HCT116 (cell line): ENCODE data around the gene NOTUM. TPM values are rescaled to one million over a fixed set of nuclear protein-coding genes. Genes with fewer than 3 reads are reported as not detected.

Experiments
- ATAC-seq: fragments of 200-7000 bp; cut with Tn5 transposase; 2 replicates; pipeline ENCODE4 v1.9.1; 2020; ENCODE audit warnings: mild to moderate bottlenecking, moderate library complexity
- Bru-seq: library from RNA; stranded (reverse); fragments of 400-500 nt; gene quantifications from one replicate; lab custom pipeline; 2021; lab: Mats Ljungman, UMichigan
- BruChase-seq, 2 experiments: library from RNA; stranded (reverse); fragments of 400-500 nt; gene quantifications; one replicate each; lab custom pipeline; 2021; lab: Mats Ljungman, UMichigan
- BruUV-seq: library from RNA; stranded (reverse); fragments of 400-500 nt; replicated peaks from 2 replicates; lab custom pipeline; 2021; lab: Mats Ljungman, UMichigan
- CTCF ChIA-PET: fragments of 300-600 bp; sonication (Branson Sonifier 250); formaldehyde crosslinking; loops from one replicate; lab custom pipeline; 2021; ENCODE audit warnings: antibody characterized with exemption; lab: Charles Lee
- POLR2A ChIA-PET: fragments of 300-600, 350-600 bp; sonication (Branson Sonifier 250); formaldehyde crosslinking; loops from one replicate; lab custom pipeline; 2021; ENCODE audit warnings: antibody characterized with exemption; lab: Charles Lee
- RAD21 ChIA-PET, 2 experiments: fragments of 300-600 bp; sonication (Branson Sonifier 250); formaldehyde crosslinking; loops; one replicate each; lab custom pipeline; 2023; ENCODE audit warnings: low total read pairs in 2 of 2; ENCODE audit not compliant: uncharacterized antibody in 2 of 2, unreplicated experiment in 2 of 2, low non-redundant PET in 1 of 2; lab: Charles Lee
- DNase-seq: peaks from one replicate; pipeline ENCODE4 v3.0.0-alpha.2; 2010; ENCODE audit warnings: low read depth, low spot score
- H2AFZ ChIP-seq: fragments of 200-600 bp; shearing (Covaris generic), sonication (generic); 2 replicates; pipeline ENCODE4 v1.6.1; 2017; ENCODE audit warnings: low read depth, mixed run types, mixed read lengths, antibody characterized with exemption, low read length; ENCODE audit not compliant: poor library complexity, severe bottlenecking
- H3K27ac ChIP-seq: 2 replicates; pipeline ENCODE4 v1.5.1; 2012; ENCODE audit warnings: low read depth, low read length
- H3K27me3 ChIP-seq: fragments of 200-600 bp; sonication (generic); 2 replicates; pipeline ENCODE4 v1.6.1; 2016; ENCODE audit warnings: mixed run types, low read length, mixed read lengths; ENCODE audit not compliant: insufficient read depth
- H3K36me3 ChIP-seq, 2 experiments: fragments of 200-500 bp in 1 of 2; fragments of 200-600 bp in 1 of 2; sonication (Bioruptor generic) in 1 of 2; sonication (generic) in 1 of 2; 2 replicates each; pipeline versions ENCODE4 v1.5.1 to v1.6.1; 2014 to 2016; ENCODE audit warnings: low read length in 2 of 2, inconsistent platforms in 1 of 2, mixed read lengths in 1 of 2, mixed run types in 1 of 2; ENCODE audit not compliant: insufficient read depth in 2 of 2, control insufficient read depth in 1 of 2
- H3K4me1 ChIP-seq, 2 experiments: fragments of 200-600 bp in 1 of 2; sonication (generic) in 1 of 2; 2 replicates each; pipeline versions ENCODE4 v1.5.1 to v1.6.1; 2012 to 2017; ENCODE audit warnings: low read length in 2 of 2, inconsistent platforms in 1 of 2, mild to moderate bottlenecking in 1 of 2, mixed read lengths in 1 of 2, mixed run types in 1 of 2, moderate library complexity in 1 of 2; ENCODE audit not compliant: insufficient read depth in 2 of 2, control insufficient read depth in 1 of 2
- H3K4me2 ChIP-seq: fragments of 200-600 bp; sonication (generic); 2 replicates; pipeline ENCODE4 v1.6.1; 2017; ENCODE audit warnings: mixed run types, low read length, mixed read lengths
- H3K4me3 ChIP-seq, 2 experiments: fragments of 200-600 bp in 1 of 2; sonication (generic) in 1 of 2; replicated peaks in 1 of 2; 2 replicates each; pipeline ENCODE4 v1.5.1; 2011 to 2016; ENCODE audit warnings: low read length in 2 of 2, control low read depth in 1 of 2, low read depth in 1 of 2, mild to moderate bottlenecking in 1 of 2, mixed read lengths in 1 of 2, mixed run types in 1 of 2
- H3K79me2 ChIP-seq: fragments of 200-600 bp; sonication (generic); 2 replicates; pipeline ENCODE4 v1.6.1; 2017; ENCODE audit warnings: mild to moderate bottlenecking, mixed run types, low read length, moderate library complexity, mixed read lengths; ENCODE audit not compliant: insufficient read depth
- H3K9ac ChIP-seq: fragments of 200-600 bp; sonication (generic); 2 replicates; pipeline ENCODE4 v1.6.1; 2016; ENCODE audit warnings: low read length, mixed read lengths
- H3K9me2 ChIP-seq: fragments of 200-600 bp; sonication (generic), shearing (Covaris generic); 2 replicates; pipeline ENCODE4 v1.6.1; 2017; ENCODE audit warnings: mixed run types, mild to moderate bottlenecking, moderate library complexity; ENCODE audit not compliant: insufficient read depth
- H3K9me3 ChIP-seq, 2 experiments: fragments of 200-500 bp in 1 of 2; fragments of 200-600 bp in 1 of 2; sonication (Bioruptor generic) in 1 of 2; sonication (generic) in 1 of 2; 2 replicates each; pipeline ENCODE4 v1.6.1; 2014 to 2017; ENCODE audit warnings: low read length in 2 of 2, mixed read lengths in 2 of 2, inconsistent platforms in 1 of 2, low read depth in 1 of 2, mild to moderate bottlenecking in 1 of 2, mixed run types in 1 of 2, moderate library complexity in 1 of 2; ENCODE audit not compliant: control insufficient read depth in 1 of 2, insufficient read depth in 1 of 2
- H4K20me1 ChIP-seq: fragments of 200-600 bp; sonication (generic), shearing (Covaris generic); 2 replicates; pipeline ENCODE4 v1.6.1; 2017; ENCODE audit warnings: mixed run types, mild to moderate bottlenecking, moderate library complexity; ENCODE audit not compliant: insufficient read depth
- ATF3 ChIP-seq: IDR thresholded peaks from 2 replicates; pipeline ENCODE4 v1.6.1; 2012
- CBX3 ChIP-seq: IDR thresholded peaks from 2 replicates; pipeline ENCODE4 v1.6.1; 2012; ENCODE audit warnings: low read depth
- CTCF ChIP-seq, 3 experiments: fragments of 200-600 bp in 1 of 3; sonication (generic) in 1 of 3; IDR thresholded peaks in 2 of 3; conservative IDR thresholded peaks in 1 of 3; 2 replicates each; pipeline ENCODE4 v1.5.1; 2012 to 2017; ENCODE audit warnings: low read depth in 2 of 3, low read length in 2 of 3, antibody characterized with exemption in 1 of 3, borderline replicate concordance in 1 of 3, control low read depth in 1 of 3, mild to moderate bottlenecking in 1 of 3, mixed read lengths in 1 of 3, mixed run types in 1 of 3, moderate library complexity in 1 of 3; ENCODE audit not compliant: insufficient read depth in 1 of 3
- REST ChIP-seq: IDR thresholded peaks from 2 replicates; pipeline ENCODE4 v1.6.1; 2012; ENCODE audit warnings: low read depth
- SRF ChIP-seq: IDR thresholded peaks from 2 replicates; pipeline ENCODE4 v1.6.1; 2012; ENCODE audit warnings: low read depth
- TCF7L2 ChIP-seq: IDR thresholded peaks from 2 replicates; pipeline ENCODE4 v1.7.0; 2011; ENCODE audit warnings: borderline replicate concordance, inconsistent platforms; ENCODE audit not compliant: insufficient read depth, insufficient read length; ENCODE audit errors: extremely low read depth
- ZFX ChIP-seq: fragments of 450-650 bp; IDR thresholded peaks from 2 replicates; pipeline ENCODE4 v1.6.1; 2017
- intact Hi-C: fragments of 100-400 bp; cut with micrococcal nuclease; formaldehyde crosslinking; loops from 2 replicates; pipeline ENCODE4 v1.10.0; 2022
- long read RNA-seq: library from polyadenylated mRNA; unstranded; transcript quantifications from one replicate; pipeline ENCODE4 v2.0.0, GENCODE V29; 2021; ENCODE audit not compliant: unreplicated experiment
- polyA plus RNA-seq: library from polyadenylated mRNA; unstranded; fragments of >200 nt; gene quantifications from 2 replicates; pipeline ENCODE4 v1.2.1, GENCODE V29; 2012; ENCODE audit warnings: missing spikeins
- total RNA-seq: library from RNA; stranded (reverse); gene quantifications from one replicate; pipeline ENCODE4 v1.2.1, GENCODE V29; 2021; ENCODE audit not compliant: unreplicated experiment

The NOTUM gene
- 12.5 TPM for total RNA-seq
- 12.6 and 14.5 TPM in 2 replicates for polyA plus RNA-seq
- percentile 26 among the genes with signal in this experiment for Bru-seq, nascent RNA
- BruChase-seq, experiment 1, labeled RNA remaining after a 6-hour chase, result percentile 57 among the genes with signal in this experiment
- percentile 47 among the genes with signal in this experiment for BruChase-seq, experiment 2, labeled RNA remaining after a 2-hour chase
- long read RNA-seq, transcript NOTUM-201 (11 exons, 2,329 nt), result major isoform, 15 of 35 reads
- long read RNA-seq, partial matches to known transcripts, result 12 of 35 reads
- long read RNA-seq, other reads (novel, unspliced or antisense), result 8 of 35 reads

- Histone ChIP-seq H3K9me2 (no peaks in the 10 kb centered on the region), H3K27me3 (no peaks in the 10 kb centered on the region), H3K79me2 (no peaks in the 10 kb centered on the region), H3K4me1 (peaks cover 11 to 19% of the 10 kb centered on the region in 2 experiments), H3K9me3 (no peaks in the 10 kb centered on the region), H3K4me2 (peak within 1 kb of the TSS; percentile 99), H3K27ac (peak within 1 kb of the TSS; percentile 67; the same call in 1 of the 2 replicates), H3K4me3 (peak within 1 kb of the TSS; percentile 50 to 69), H4K20me1 (no peaks in the 10 kb centered on the region), H2AFZ (peak within 1 kb of the TSS; percentile 35), H3K9ac (peak within 1 kb of the TSS; percentile 62)
- POLR2A ChIA-PET, result no interaction called here
- CTCF ChIA-PET, result interaction anchor here (2.0 to 3.1 kb wide), 3 partner anchors 17 to 61 kb away, joined by 8 to 151 read pairs (median 9); partner anchors contain the start of genes CENPX, LRRC45 and PYCR1
- DNase-seq, result no peak
- intact Hi-C loops, result no loop called here
- BruUV-seq, result no TSS peak
- peak; percentile 70 for ATAC-seq
- RAD21 ChIA-PET, result interaction anchor here (2.2 to 2.4 kb wide), 2 partner anchors 61 kb away, joined by 40 to 50 read pairs; partner anchors contain the start of genes CENPX (in 2 of the 2) and LRRC45 (in 2 of the 2)
- TF ChIP-seq TCF7L2 (peak; percentile 92), ZFX (0 out of 2 replicates have a peak, but pooled peaks have one; percentile 37), SRF (no peak), REST (no peak), CBX3 (no peak), ATF3 (no peak), CTCF (IDR thresholded peaks at IDR 0.05 in 2 of 3, conservative IDR thresholded peaks at IDR 0.05 in 1 of 3; ENCODE audit: borderline replicate concordance in 1 of 3, insufficient read depth in 1 of 3, low read depth in 2 of 3, low read length in 2 of 3) (peak in 2 of 3 experiments; percentile 17 to 53; a peak in 2 of 6 replicates)
- TF ChIP-seq, all 23 proteins: peak for 3
- H3K36me3 ChIP-seq, result no peaks in the 10 kb centered on the region
These were observed at the start of gene NOTUM for GRCh38 chr17:81961087-81961511. NOTUM (minus strand) TSS chr17:81961187; CDS start chr17:81960909, 278 bp downstream.
